ENCODE results near the gene RHOF. TPM values are rescaled to one million over a fixed set of nuclear protein-coding genes. Genes with fewer than 3 reads are reported as not detected.

The RHOF gene
- total and polyA plus RNA-seq, 2 of the 8 experiments (the other 6 are each of a cell fraction or from before 2014, with no cell fraction given), result 23.8 to 31.9 TPM

DNA sequence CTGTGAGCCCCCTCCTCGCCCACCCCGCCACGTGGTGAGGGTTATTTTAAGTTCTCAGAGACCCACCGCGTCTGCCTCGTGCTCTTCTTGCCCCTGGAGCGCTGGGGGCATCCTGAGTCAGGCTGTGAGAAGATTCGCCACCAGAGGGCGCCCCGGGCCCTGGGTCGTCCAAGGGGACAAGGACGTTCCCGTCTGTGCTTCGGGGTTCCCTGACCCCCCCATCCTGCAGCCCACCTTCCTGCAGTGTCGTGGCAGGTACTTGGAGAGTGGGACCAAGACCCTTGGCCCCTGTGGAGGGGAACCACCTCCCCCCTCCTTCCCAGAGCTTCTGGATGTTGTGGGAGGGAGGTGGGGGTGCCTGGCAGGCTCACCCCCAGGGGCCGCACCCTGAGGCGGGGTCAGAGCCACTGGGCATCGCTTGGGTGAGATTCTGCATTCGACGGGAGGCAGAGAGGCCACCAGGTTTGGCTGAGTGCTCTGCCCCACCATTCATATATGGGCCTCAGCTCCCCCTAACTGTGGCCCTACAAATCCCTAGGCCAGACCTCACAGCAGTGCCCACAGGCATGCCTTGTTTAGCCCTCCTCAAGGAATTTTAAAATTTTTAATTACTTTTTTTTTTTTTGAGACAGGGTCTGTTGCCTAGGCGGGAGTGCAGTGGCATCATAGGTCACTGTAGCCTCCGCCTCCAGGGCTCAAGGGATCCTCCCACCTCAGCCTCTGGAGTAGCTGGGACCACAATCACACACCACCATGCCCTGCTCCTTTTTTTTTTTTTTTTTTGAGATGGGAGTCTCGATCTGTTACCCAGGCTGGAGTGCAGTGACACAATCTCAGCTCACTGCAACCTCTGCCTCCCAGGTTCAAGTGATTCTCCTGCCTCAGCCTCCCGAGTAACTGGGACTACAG is 17.0 kb downstream of the RHOF start (continued):
- TF ChIP-seq, protein P1, sequence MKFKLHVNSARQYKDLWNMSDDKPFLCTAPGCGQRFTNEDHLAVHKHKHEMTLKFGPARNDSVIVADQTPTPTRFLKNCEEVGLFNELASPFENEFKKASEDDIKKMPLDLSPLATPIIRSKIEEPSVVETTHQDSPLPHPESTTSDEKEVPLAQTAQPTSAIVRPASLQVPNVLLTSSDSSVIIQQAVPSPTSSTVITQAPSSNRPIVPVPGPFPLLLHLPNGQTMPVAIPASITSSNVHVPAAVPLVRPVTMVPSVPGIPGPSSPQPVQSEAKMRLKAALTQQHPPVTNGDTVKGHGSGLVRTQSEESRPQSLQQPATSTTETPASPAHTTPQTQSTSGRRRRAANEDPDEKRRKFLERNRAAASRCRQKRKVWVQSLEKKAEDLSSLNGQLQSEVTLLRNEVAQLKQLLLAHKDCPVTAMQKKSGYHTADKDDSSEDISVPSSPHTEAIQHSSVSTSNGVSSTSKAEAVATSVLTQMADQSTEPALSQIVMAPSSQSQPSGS (IDR thresholded peaks at IDR 0.05; ENCODE audit: low read length), result no peak
- TF ChIP-seq RAD21 (IDR thresholded peaks at IDR 0.05 in 1 of 2, conservative IDR thresholded peaks at IDR 0.05 in 1 of 2; ENCODE audit: low read depth in 2 of 2, low read length in 2 of 2) (peak; percentile 46 to 65), EZH2 (IDR thresholded peaks at IDR 0.05; ENCODE audit: low read depth, low read length, severe bottlenecking) (no peak), MAX (IDR thresholded peaks at IDR 0.05) (peak; percentile 82), ZNF274 (IDR thresholded peaks at IDR 0.05; ENCODE audit: borderline replicate concordance, extremely low read depth, low read length) (no peak), HDAC6 (IDR thresholded peaks at IDR 0.05; ENCODE audit: low read depth, low read length) (no peak), KDM1A (IDR thresholded peaks at IDR 0.05; ENCODE audit: borderline replicate concordance, low read length) (no peak), MAFK (IDR thresholded peaks at IDR 0.05; ENCODE audit: low read depth, low read length) (no peak), SP4 (IDR thresholded peaks at IDR 0.05; ENCODE audit: low read length) (peak; percentile 60; the same call in 1 of the 2 replicates), JUND (IDR thresholded peaks at IDR 0.05; ENCODE audit: low read length) (0 out of 2 replicates have a peak, but pooled peaks have one; percentile 6), POLR2AphosphoS5 (IDR thresholded peaks at IDR 0.05; ENCODE audit: low read depth, low read length) (peak; percentile 25; the same call in 1 of the 2 replicates)
